Kidney capillary endothelial cell (primary cell): ENCODE data around the gene KNL1.
"Not testable (repeated sequence)": the region's sequence is repeated elsewhere in the genome, so short reads cannot be mapped to it uniquely, and the experiment has no call there.

Experiments
- DNase-seq: peaks from one replicate; pipeline ENCODE4 v3.0.0-alpha.2; 2018; ENCODE audit warnings: low spot score

Gene KNL1

DNA sequence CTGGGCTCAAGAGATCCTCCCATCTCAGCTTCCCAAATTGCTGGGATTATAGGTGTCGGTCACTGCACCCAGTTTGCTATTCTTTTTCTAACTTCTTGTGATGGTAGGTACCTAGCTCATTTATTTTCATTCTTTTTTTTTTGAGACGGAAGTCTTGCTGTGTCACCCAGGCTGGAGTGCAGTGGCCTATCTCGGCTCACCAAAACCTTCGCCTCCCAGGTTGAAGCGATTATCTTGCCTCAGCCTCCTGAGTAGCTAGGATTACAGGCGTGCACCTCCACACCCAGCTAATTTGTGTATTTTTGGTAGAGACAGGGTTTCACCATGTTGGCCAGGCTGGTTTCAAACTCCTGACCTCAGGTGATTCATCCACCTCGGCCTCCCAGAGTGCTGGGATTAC, 70.9 kb downstream of the KNL1 start:
- DNase-seq = no peak

DNA sequence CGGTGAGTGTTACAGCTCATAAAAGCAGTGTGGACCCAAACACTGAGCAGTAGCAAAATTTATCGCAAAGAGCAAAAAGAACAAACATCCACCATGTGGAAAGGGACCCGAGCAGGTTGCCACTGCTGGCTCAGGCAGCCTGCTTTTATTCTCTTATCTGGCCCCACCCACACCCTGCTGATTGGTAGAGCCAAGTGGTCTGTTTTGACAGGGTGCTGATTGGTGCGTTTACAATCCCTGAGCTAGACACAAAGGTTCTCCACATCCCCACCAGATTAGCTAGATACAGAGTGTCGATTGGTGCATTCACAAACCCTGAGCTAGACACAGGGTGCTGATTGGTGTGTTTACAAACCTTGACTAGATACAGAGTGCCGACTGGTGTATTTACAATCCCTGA, 82.2 kb downstream of the KNL1 start:
- not testable (repeated sequence) for DNase-seq

DNA sequence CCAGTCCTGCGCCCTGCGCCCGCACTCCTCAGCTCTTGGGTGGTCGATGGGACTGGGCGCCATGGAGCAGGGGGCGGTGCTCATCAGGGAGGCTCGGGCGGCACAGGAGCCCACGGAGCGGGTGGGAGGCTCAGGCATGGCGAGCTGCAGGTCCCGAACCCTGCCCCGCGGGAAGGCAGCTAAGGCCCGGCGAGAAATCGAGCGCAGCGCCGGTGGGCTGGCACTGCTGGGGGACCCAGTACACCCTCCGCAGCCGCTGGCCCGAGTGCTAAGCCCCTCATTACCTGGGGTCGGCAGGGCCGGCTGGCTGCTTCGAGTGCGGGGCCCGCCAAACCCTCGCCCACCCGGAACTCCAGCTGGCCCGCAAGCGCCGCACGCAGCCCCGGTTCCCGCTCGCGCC, 82.9 kb downstream of the KNL1 start:
- not testable (repeated sequence) for DNase-seq

DNA sequence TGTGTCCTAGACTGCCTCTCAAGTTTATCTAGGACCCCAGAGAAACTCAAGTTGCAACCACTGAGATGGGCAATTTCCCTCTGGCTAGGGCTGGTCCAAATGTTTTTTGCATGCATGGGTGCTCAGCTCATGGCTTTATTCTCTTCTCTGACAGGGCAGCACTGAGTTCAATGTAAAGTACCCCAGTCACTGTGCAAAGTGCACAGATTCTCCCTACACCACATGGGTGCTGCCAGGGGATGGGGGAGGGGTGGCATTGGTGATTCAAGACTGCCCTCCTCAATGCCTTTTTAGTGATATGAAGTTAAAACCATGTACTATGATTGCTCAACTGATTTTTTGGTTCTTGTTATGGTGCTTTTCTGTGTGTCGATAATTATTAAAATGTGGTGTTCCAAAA, 86.1 kb downstream of the KNL1 start:
- no peak for DNase-seq

DNA sequence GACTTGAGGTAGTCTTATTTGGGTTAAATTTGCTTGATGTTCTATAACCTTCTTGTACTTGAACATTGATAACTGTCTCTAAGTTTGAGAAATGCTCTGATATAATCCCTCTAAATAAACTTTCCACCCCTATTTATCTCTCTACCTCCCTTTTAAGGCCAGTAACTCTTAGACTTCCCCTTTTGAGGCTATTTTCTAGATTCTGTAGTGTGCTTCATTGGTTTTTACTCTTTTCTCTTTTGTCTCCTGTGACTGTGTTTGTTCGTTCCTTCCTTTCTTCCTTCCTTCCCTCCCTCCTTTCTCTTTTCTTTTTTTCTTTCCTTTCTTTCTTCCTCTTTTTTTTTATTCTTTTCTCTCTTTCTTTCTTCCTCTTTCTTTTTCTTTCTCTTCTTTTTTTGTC, 86.9 kb downstream of the KNL1 start:
- not testable (repeated sequence) for DNase-seq

DNA sequence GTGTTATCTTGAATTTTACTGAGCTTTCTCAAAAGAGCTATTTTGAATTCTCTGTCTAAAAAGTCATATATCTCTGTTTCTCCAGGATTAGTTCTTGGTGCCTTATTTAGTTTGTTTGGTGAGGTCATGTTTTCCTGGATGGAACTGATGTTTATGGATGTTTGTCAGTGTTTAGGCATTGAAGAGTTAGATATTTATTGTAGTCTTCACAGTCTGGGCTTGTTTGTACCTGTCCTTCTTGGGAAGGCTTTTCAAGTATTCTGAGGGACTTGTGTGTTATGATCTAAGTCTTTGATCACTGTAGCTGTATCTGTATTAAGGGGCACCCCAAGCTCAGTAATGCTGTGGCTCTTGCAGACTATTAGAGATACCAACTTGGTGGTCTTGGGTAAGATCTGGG, 90.3 kb downstream of the KNL1 start:
- no peak for DNase-seq

DNA sequence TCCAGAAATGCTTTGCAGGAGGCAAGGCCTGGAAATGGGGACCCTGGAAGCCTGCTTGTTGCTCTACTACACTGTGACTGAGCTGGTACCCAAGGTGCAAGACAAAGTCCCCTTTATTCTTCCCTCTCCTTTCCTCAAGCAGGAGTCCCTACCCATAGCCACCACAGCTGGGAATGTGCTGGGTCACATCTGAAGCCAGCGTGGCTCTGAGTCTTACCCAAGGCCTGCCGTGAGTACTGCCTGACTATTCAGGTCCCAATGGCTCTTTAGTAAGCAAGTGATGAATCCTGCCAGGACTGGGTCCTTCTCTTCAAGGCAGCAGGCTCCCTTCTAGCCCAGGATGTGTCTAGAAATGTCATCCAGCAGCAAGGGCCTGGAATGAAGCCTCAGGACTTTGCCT, 91.3 kb downstream of the KNL1 start:
- DNase-seq = no peak

DNA sequence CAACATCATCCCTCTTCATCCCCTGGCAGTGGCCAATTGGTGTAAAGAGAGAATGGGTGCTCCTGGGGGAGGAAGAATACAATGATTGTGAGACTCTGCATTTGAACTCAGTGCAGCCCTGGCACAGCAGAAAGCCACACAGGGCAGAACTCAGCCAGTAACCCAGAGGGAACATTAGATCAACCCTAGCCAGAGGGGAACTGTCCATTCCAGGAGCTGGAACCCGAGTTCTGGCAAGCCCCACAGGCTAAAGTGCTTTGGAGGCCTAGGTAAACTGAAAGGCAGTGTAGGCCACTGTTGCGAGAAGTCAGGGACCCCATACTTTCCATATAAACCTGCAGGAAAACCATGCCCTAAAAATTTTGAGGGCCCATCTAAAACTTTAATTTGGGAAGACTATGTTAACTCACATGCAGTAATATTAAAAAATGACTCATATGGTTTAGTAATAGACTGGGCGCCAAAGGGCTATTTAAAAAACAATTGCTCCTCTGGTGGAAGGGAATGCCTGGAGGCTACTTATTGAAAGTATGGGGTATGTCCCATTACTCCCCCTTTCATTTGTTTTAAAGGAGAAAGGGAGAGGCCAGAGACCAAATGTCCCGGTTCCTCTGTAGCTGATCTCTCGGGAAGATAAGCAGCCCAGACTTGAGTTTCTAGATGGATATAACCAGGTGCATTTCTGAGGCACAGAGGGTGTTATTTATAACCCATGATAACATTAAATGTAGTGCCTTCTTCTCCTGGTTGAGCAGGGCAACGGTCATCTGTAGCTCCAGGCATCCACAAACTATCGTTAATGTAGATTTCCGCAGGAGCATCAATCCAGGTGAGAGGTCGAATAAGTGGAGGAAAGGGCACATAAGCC, 95.1 kb downstream of the KNL1 start:
- DNase-seq = no peak

DNA sequence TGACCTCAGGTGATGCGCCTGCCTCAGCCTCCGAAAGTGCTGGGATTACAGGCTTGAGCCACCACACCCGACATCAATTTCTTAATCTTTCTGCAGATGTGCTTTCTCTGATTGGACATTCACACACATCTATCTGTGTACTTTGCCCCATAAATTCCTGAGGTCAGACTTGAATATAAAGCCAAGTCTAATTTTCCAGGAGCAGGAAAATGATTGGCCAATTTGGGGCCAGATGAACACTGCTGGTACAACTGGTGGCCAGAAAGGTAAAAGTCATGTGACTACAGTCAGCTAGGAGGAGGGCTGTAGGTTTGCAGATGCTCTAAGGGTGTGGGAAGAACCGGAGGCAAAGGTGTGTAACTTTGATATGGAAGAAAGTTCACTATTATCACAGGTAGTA, 97.7 kb downstream of the KNL1 start:
- DNase-seq = no peak

DNA sequence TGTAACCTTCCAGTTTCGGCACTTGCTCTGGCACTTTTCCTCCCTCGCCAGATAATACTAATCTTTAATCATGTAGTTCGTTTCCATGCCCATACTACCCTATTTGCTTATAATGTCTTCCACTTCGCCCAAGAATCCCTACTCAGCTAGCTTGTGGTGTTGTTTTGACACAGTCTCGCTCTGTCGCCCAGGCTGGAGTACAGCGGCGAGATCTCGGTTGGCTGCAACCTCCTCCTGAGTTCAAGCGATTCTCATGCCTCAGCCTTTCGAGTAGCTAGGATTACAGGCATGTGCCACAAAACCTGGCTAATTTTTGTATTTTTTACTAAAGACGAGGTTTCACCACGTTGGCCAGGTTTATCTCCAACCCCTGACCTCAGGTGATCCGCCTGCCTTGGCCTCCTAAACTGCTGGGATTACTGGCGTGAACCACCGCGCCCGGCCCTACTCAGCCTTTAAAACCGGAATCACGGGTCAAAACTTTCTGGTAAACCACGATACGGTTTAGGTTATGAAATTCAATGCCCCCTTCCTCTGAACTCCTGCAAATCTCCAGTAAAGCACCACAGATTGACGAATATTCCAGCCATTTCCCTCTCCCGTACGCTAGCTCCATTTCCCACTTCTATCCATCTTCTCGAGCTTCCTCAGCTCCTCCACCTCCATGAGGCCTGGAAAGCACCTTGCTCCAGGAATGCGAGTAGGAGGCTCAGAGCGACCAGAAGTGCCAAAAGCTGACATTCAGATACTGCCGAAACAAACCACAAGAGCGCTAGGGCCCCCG, 100.0 kb downstream of the KNL1 start:
- no peak for DNase-seq

DNA sequence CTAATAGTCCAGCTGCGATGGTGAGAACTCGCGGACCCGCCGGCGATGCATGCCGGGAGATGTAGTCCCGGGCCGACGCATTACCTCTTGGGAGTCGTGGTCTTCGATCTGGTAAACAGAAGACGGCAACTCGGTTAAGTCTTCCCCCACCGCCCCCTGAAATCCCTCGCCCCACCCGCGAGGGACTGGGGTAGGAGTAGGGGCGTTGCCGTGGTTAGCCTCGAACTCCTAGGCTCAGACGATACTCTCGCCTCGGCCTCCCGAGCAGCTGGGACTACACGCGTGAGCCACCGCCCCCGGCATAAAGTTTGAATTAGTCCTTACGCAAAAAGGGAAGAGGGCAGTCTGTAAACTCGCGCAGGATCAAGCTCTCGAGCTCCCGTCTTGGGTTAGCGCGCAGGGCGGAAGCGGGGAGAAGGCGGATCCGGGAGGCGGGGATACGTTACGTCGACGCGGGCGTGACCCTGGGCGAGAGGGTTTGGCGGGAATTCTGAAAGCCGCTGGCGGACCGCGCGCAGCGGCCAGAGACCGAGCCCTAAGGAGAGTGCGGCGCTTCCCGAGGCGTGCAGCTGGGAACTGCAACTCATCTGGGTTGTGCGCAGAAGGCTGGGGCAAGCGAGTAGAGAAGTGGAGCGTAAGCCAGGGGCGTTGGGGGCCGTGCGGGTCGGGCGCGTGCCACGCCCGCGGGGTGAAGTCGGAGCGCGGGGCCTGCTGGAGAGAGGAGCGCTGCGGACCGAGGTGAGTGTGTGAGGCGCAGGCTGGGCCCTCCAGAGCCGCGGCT, 100.8 kb downstream of the KNL1 start, which contains the start of gene RAD51:
Gene RAD51 (plus strand): TSS at position 487 of the 781 bp plus-strand sequence. CDS start 3,585 bp downstream, outside the sequence.
- DNase-seq = peak; percentile 88

DNA sequence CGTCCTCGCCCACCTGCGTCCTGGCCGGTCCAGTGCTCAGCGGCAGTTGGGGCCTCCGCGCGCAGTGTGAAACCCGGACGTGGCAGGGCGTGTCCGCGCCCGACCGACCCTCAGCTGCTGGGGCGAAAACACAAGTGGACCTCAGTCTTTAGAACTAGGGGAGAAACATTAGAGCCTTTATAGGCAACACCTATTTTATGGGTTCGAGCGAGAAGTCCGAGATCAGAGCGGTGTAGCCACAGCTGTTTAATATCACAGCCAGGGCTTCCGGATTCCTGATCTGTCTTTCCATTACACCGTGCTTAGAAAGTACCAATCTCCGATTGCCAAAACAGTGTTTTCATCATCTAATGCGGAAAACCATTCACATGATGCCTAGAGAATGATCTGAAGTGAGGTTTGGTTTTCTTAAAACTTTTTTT, 101.4 kb downstream of the KNL1 start:
- DNase-seq = peak; percentile 22

DNA sequence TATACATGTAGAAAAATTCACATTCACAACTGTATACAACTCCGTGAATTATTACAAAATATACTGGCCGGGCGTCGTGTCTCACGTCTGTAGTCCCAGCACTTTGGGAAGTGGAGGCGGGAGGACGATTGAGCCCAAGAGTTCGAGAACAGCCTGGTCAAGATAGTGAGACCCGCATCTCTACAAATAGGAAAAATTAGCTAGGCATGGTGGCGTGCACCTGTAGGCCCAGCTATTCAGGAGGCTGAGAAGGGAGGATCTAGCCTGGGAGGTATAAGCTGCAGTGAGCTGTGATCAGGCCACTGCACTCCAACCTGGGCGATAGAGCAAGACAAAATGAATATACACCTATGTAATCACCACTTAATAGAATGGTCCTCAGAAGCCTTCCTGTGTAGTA, 102.2 kb downstream of the KNL1 start:
- no peak for DNase-seq

DNA sequence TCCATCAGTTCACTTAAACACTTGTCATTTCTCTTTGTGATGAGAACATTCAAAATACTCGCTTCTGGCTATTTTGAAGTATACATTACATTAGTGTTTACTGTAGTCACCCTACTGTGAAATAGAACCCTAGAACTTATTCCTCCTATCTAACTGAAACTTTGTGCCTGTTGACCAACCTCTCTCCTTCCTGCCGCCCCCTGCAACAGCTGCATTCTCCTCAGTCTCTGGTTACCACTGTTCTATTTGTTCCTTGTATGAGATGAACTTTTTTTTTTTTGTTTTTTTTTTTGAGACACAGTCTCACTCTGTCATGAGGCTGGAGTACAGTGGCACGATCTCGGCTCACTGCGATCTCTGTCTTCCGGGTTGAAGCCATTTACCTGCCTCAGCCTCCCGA, 103.9 kb downstream of the KNL1 start:
- DNase-seq = no peak

DNA sequence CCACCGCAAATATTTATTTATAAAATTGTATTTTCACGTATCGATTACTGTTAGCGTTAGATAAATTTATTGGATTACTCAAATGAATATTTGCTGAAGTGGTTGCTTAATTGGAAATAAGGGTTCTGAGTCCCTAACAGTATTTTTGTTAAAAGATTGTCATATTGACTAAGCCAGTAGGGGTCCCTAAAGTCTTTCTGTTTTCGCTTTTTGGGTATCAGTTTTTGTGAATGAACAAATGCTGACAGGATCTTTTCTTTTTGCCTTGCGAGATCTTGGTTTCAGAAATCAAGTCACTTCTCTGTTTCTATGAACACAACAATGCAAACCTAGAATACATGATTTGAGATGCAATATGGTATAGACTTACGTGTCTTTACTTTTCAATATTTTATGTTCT, 108.0 kb downstream of the KNL1 start:
- DNase-seq = no peak

DNA sequence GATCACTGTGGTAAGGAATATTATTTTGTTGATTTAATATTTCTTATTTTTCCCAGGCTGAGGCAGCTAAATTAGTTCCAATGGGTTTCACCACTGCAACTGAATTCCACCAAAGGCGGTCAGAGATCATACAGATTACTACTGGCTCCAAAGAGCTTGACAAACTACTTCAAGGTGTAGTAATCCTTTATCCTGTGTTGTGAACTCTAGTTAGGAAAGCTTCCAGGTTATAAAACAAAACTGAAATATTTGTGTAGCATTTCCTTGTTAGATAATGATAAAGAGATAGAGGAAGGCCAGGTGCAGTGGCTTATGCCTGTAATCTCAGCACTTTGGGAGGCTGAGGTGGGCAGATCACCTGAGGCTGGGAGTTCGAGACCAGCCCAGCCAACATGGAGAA, 112.1 kb downstream of the KNL1 start:
- DNase-seq = no peak
